Memory B cell (primary cell): ENCODE measurements around the gene DUSP14.
A peak's percentile ranks its signal among the peaks of the same experiment; 100 is the strongest.
"Not testable (repeated sequence)": the region's sequence is repeated elsewhere in the genome, so short reads cannot be mapped to it uniquely, and the experiment has no call there.

Experiments
- ATAC-seq: fragments of 150-1000 bp; cut with Tn5 transposase; 2 replicates; pipeline ENCODE4 v1.10.0; 2021; ENCODE audit warnings: low read depth, mild to moderate bottlenecking, moderate library complexity
- DNase-seq, 2 donors: peaks; one replicate each; pipeline ENCODE4 v3.0.0; 2022; ENCODE audit warnings: low spot score in 2 of 2
- H3K27ac Mint-ChIP-seq: one replicate; pipeline ENCODE4 v1.8.0; 2022; ENCODE audit warnings: mild to moderate bottlenecking, moderate library complexity, mixed read lengths
- H3K27me3 Mint-ChIP-seq: one replicate; pipeline ENCODE4 v1.8.0; 2022; ENCODE audit warnings: mixed read lengths
- H3K36me3 Mint-ChIP-seq: one replicate; pipeline ENCODE4 v1.8.0; 2022; ENCODE audit warnings: mild to moderate bottlenecking, mixed read lengths
- H3K4me1 Mint-ChIP-seq: one replicate; pipeline ENCODE4 v1.8.0; 2022; ENCODE audit warnings: mixed read lengths
- H3K4me3 Mint-ChIP-seq: one replicate; pipeline ENCODE4 v1.8.0; 2022; ENCODE audit warnings: mild to moderate bottlenecking, moderate library complexity, mixed read lengths
- H3K9me3 Mint-ChIP-seq: one replicate; pipeline ENCODE4 v1.8.0; 2022; ENCODE audit warnings: mixed read lengths

Gene DUSP14, protein sequence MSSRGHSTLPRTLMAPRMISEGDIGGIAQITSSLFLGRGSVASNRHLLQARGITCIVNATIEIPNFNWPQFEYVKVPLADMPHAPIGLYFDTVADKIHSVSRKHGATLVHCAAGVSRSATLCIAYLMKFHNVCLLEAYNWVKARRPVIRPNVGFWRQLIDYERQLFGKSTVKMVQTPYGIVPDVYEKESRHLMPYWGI

GRCh38 chr17:37489197-37490001 lies at the start of gene DUSP14:
DUSP14 (plus strand) TSS chr17:37489891; CDS start chr17:37512273, 22,382 bp downstream.
- DNase-seq (peak; percentile 75), ATAC-seq (peak; percentile 72)
- Mint-ChIP-seq H3K9me3 (no peaks in the 10 kb centered on the region), H3K4me1 (peaks cover 14% of the 10 kb centered on the region), H3K27ac (peak within 1 kb of the TSS; percentile 77), H3K36me3 (no peaks in the 10 kb centered on the region), H3K27me3 (no peaks in the 10 kb centered on the region), H3K4me3 (peak within 1 kb of the TSS; percentile 95)

DNA sequence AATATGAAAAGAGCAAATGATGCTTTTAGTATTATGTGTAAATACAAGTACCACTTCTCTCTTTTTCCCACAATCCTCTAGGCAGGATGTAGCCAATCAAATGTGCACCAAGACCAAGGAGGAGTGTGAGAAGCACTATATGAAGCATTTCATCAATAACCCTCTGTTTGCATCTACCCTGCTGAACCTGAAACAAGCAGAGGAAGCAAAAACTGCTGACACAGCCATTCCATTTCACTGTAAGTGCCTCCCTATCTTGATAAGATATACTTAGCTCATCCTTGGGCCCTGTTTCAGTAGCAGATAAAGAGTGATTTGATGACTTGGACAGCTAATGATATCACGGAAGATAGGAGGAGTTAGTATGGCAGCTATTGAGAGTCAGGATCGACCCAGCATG lies 49.3 kb upstream of the DUSP14 start:
- DNase-seq (no peak), ATAC-seq (no peak)
- no peak overlapping the region for H3K4me3 Mint-ChIP-seq
- H3K4me1 Mint-ChIP-seq, result peaks cover 6% of the 10 kb centered on the region
- peaks cover 26% of the 10 kb centered on the region for H3K36me3 Mint-ChIP-seq
- no peaks in the 10 kb centered on the region for H3K9me3 Mint-ChIP-seq
- no peaks in the 10 kb centered on the region for H3K27me3 Mint-ChIP-seq
- H3K27ac Mint-ChIP-seq, result no peak overlapping the region

GRCh38 chr17:37441369-37442014 lies 48.2 kb upstream of the DUSP14 start:
- not testable (repeated sequence) for H3K4me3 Mint-ChIP-seq, DNase-seq, H3K27me3 Mint-ChIP-seq, H3K4me1 Mint-ChIP-seq, H3K27ac Mint-ChIP-seq, H3K9me3 Mint-ChIP-seq
- peak; percentile 87 for ATAC-seq
- peaks cover 24% of the 10 kb centered on the region for H3K36me3 Mint-ChIP-seq

GRCh38 chr17:37446027-37446426 lies 43.7 kb upstream of the DUSP14 start:
- ATAC-seq (no peak), DNase-seq (no peak)
- H3K4me1 Mint-ChIP-seq, result peaks cover 4% of the 10 kb centered on the region
- no peaks in the 10 kb centered on the region for H3K27me3 Mint-ChIP-seq
- no peaks in the 10 kb centered on the region for H3K9me3 Mint-ChIP-seq
- H3K36me3 Mint-ChIP-seq, result peaks cover 14% of the 10 kb centered on the region
- H3K4me3 Mint-ChIP-seq, result no peak overlapping the region
- no peak overlapping the region for H3K27ac Mint-ChIP-seq

DNA sequence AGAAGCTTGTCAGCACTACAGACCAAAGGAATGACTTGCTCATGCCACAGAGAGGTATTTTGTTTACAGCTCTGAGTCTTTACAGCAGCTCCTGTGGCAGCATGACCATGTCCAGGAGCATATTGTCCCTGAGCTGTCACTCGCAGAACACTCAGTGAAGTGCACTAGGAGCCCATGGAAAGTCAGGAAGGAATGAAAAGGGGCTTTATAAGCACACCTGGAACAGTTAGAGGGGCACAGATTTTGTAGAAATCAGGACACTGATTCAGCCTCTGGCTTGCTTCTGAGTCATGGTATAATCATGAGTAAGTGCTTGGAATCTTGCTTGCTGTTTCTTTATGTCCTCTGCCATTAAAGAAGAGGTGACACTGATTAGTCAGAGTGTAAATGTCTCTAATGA lies 42.0 kb upstream of the DUSP14 start:
- no peak for ATAC-seq
- Mint-ChIP-seq H3K9me3 (no peaks in the 10 kb centered on the region), H3K36me3 (peaks cover 12% of the 10 kb centered on the region), H3K27ac (no peak overlapping the region), H3K4me3 (no peak overlapping the region), H3K27me3 (no peaks in the 10 kb centered on the region), H3K4me1 (no peaks in the 10 kb centered on the region)
- DNase-seq, result no peak

GRCh38 chr17:37450112-37450511 lies 39.6 kb upstream of the DUSP14 start:
- H3K27ac Mint-ChIP-seq, result no peak overlapping the region
- DNase-seq, result no peak
- H3K9me3 Mint-ChIP-seq, result no peaks in the 10 kb centered on the region
- no peaks in the 10 kb centered on the region for H3K4me1 Mint-ChIP-seq
- no peaks in the 10 kb centered on the region for H3K27me3 Mint-ChIP-seq
- H3K36me3 Mint-ChIP-seq, result peaks cover 12% of the 10 kb centered on the region
- no peak overlapping the region for H3K4me3 Mint-ChIP-seq
- no peak for ATAC-seq

GRCh38 chr17:37457801-37458200 lies 31.9 kb upstream of the DUSP14 start:
- H3K36me3 Mint-ChIP-seq, result peaks cover 12% of the 10 kb centered on the region
- not testable (repeated sequence) for ATAC-seq, H3K4me1 Mint-ChIP-seq, H3K9me3 Mint-ChIP-seq, H3K27me3 Mint-ChIP-seq, H3K27ac Mint-ChIP-seq, DNase-seq, H3K4me3 Mint-ChIP-seq

DNA sequence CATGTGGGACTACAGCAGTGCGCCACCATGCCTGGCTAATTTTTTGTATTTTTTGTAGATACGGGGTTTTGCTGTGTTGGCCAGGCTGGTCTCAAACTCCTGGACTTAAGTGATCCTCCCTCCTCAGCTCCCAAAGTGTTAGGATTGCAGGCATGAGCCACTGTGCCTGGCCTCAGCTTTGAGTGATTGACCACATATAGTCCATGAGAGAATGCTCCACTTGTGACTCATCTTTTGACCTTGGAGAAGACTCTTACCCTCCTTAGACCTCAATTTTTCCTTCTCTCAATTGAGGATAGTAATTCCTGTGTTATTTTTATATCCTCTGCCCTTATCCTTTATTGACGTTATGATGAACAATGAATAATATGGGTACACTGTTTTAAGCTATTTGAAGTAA lies 30.9 kb upstream of the DUSP14 start:
- H3K27ac Mint-ChIP-seq, result no peak overlapping the region
- H3K36me3 Mint-ChIP-seq, result peaks cover 11% of the 10 kb centered on the region
- no peaks in the 10 kb centered on the region for H3K27me3 Mint-ChIP-seq
- H3K4me1 Mint-ChIP-seq, result no peaks in the 10 kb centered on the region
- H3K9me3 Mint-ChIP-seq, result no peaks in the 10 kb centered on the region
- DNase-seq, result no peak
- no peak overlapping the region for H3K4me3 Mint-ChIP-seq
- ATAC-seq, result no peak

DNA sequence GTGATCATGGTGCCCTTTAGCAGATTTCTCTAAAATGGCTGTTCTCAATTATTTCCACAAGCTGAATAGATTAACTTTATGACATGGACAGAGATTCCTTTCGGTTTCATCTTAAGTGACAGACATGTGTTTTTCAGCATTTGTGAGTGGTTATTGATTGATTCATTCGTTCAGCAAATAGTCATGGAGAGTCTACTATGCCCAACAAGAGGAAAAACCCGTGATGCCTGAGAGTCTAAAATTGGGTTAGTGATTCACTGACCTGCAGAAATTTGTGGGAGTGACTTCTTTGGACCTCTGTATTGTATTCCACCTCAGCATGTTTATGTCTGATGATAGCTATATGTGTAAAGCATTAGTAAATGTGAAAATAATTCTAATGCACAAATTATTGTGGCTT lies 28.0 kb upstream of the DUSP14 start:
- no peak overlapping the region for H3K27ac Mint-ChIP-seq
- no peaks in the 10 kb centered on the region for H3K4me1 Mint-ChIP-seq

DNA sequence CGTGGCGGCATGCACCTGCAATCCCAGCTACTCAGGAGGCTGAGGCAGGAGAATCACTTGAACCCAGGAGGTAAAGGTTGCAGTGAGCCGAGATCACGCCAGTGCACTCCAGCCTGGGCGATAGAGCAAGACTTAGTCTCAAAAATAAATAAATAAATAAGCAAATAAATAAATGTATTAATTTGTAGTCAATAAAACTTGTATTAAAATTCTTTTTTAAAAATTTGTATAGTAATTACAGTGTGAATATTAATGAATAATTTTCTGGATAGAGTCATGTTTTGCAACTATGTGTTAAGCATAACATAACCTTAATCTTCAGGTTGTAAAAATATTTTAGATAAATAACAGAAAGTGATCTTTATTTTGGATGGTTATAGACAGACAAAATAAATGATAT lies 27.2 kb upstream of the DUSP14 start:
- Mint-ChIP-seq H3K4me1 (no peaks in the 10 kb centered on the region), H3K36me3 (peaks cover 11% of the 10 kb centered on the region), H3K4me3 (no peak overlapping the region), H3K27me3 (no peaks in the 10 kb centered on the region), H3K27ac (no peak overlapping the region), H3K9me3 (no peaks in the 10 kb centered on the region)
- ATAC-seq, result no peak
- no peak for DNase-seq

More for the DNA sequence above, 28.0 kb upstream of the DUSP14 start:
- H3K36me3 Mint-ChIP-seq, result peaks cover 11% of the 10 kb centered on the region
- DNase-seq (no peak), ATAC-seq (no peak)
- no peaks in the 10 kb centered on the region for H3K9me3 Mint-ChIP-seq
- no peaks in the 10 kb centered on the region for H3K27me3 Mint-ChIP-seq
- no peak overlapping the region for H3K4me3 Mint-ChIP-seq

DNA sequence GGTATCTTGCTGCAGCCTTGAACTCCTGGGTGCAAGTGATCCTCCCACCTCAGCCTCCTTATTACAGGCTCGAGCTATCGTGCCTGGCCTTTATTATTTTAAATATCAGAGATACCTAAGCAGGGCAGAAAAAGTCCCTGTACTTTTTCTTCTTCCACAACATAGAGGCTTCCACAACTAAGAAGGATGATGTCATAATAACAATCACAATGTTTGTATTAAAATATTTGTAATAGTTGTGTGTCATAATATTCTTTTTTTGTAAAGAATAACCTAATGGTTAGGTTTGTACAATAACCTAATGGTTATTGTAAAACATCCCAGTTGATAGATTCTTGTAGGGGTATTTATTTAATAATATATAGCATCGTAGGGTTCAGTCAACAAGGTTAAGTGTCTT lies 26.7 kb upstream of the DUSP14 start:
- Mint-ChIP-seq H3K27ac (no peak overlapping the region), H3K4me1 (no peaks in the 10 kb centered on the region), H3K9me3 (no peaks in the 10 kb centered on the region), H3K36me3 (peaks cover 11% of the 10 kb centered on the region), H3K27me3 (no peaks in the 10 kb centered on the region), H3K4me3 (no peak overlapping the region)
- no peak for ATAC-seq
- DNase-seq, result no peak

DNA sequence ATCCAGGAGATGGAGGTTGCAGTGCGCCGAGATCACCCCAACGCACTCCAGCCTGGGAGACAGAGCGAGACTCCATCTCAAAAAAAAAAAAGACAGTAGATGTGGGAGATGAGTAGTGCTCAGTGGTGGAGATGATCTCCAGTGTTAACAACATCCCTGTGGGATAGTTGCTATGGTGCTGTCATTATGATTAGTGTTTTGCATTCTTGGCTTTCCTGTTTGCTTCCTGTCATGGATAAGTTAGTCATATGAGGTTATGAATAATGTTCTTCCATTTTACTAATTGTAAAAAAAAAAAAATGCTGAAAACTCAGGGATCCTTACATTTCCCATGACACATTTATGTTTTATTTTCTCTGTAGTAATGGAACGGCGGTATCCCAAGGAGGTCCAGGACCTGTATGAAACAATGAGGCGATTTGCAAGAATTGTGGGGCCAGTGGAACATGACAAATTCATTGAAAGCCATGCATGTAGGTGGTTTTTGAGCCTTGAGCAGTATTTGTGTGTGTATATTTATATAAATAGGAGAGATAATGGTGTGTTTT lies 24.5 kb upstream of the DUSP14 start:
- no peak overlapping the region for H3K27ac Mint-ChIP-seq

DNA sequence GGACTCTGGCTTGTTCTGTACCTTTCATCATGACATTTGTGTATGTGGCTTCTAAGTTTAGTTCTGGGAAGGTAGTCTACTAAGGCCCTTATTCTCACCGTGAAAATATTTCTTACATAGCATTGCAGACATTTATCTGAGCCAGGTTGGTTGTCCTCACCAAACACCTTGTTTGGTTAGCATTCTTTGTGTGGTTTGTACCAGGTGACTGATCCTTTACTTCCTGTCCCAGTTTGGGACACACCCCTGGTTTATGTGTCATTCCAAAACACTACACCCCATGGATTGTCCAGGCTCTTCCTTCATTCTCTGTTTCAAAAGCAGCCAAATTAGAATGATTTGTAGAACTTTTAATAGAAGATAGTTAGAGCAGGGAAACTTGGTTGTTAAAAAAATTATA lies 23.2 kb upstream of the DUSP14 start:
- Mint-ChIP-seq H3K4me1 (no peaks in the 10 kb centered on the region), H3K27ac (no peak overlapping the region), H3K9me3 (no peaks in the 10 kb centered on the region), H3K27me3 (no peaks in the 10 kb centered on the region), H3K36me3 (peaks cover 21% of the 10 kb centered on the region), H3K4me3 (no peak overlapping the region)
- DNase-seq, result no peak
- no peak for ATAC-seq

More for the DNA sequence above, 24.5 kb upstream of the DUSP14 start:
- ATAC-seq (no peak), DNase-seq (no peak)
- peaks cover 12% of the 10 kb centered on the region for H3K36me3 Mint-ChIP-seq
- no peaks in the 10 kb centered on the region for H3K27me3 Mint-ChIP-seq
- H3K4me1 Mint-ChIP-seq, result no peaks in the 10 kb centered on the region
- H3K9me3 Mint-ChIP-seq, result no peaks in the 10 kb centered on the region
- no peak overlapping the region for H3K4me3 Mint-ChIP-seq

DNA sequence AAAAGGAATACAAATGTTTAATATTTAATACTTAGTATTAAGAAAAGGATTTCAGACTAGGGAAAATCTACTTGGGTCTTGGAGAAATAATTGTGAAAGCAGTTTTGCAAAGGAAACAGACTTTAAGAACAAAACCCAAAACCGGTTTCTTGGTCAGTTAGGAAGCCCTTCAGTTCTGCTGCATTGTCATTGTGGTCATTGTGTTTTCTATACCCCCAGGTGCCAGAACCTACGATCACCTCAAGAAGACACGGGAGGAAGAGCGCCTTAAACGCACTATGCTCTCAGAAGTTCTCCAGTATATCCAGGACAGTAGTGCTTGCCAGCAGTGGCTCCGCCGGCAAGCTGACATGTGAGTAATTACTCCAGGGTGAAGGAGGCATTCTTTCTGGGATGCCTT lies 19.5 kb upstream of the DUSP14 start:
- H3K27me3 Mint-ChIP-seq, result no peaks in the 10 kb centered on the region
- peaks cover 29% of the 10 kb centered on the region for H3K36me3 Mint-ChIP-seq
- H3K4me3 Mint-ChIP-seq, result no peak overlapping the region
- no peaks in the 10 kb centered on the region for H3K4me1 Mint-ChIP-seq
- DNase-seq (no peak), ATAC-seq (no peak)
- H3K27ac Mint-ChIP-seq, result no peak overlapping the region
- H3K9me3 Mint-ChIP-seq, result no peaks in the 10 kb centered on the region
